ENCODE results near the gene CHP1. TPM values are rescaled to one million over a fixed set of nuclear protein-coding genes. Genes with fewer than 3 reads are reported as not detected.
A peak's percentile ranks its signal among the peaks of the same experiment; 100 is the strongest.
"Not testable (repeated sequence)": the region's sequence is repeated elsewhere in the genome, so short reads cannot be mapped to it uniquely, and the experiment has no call there.

CHP1 gene
- 67.0 TPM for polyA plus RNA-seq (2013, experiment 1 of 2; ENCODE audit: insufficient read length)
- 65.2 TPM for polyA plus RNA-seq (2013, experiment 2 of 2; ENCODE audit: insufficient read length)

DNA sequence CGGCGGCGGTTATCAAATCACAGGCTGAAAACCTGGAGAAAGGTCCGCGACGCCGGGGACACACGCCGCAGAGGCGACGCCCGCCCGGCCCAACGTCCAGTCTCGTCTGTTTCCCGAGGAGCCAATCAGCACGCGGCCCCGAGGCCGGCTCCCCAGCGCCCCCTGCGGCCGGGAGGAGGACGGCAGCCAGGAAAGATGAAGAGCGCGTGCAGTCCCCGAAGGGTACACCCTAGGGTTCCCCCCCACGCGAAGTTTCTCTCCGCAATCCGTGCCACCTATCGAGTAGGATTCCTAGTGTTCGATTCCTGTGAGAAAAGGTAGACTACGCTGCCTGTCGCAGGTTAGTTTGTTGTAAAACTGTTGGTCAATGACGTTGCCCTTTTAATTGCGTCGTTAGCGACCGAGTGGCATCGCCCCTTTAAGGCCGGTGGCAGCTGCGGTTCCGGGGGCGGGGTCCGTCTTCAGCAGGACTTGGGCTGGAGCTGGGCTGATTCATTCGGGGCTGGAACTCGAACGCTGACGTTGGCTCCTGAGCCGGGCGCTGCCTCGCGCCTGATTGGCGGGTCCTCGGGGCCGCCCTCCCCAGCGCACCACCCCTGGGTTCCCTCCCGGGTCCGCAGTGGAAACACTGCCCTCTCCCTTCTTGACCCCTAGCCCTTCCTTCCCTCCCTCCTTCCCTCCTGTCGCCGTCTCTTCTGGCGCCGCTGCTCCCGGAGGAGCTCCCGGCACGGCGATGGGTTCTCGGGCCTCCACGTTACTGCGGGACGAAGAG lies at the start of gene CHP1, which contains the start of gene EXD1:
CHP1 (plus strand) TSS at position 619 of the 772 bp plus-strand sequence; CDS start at position 734, 115 bp downstream.
EXD1 (minus strand) TSS at position 108 of the 772 bp plus-strand sequence. CDS start 4,182 bp downstream, outside the sequence.
- DNase-seq, result peak; percentile 98

DNA sequence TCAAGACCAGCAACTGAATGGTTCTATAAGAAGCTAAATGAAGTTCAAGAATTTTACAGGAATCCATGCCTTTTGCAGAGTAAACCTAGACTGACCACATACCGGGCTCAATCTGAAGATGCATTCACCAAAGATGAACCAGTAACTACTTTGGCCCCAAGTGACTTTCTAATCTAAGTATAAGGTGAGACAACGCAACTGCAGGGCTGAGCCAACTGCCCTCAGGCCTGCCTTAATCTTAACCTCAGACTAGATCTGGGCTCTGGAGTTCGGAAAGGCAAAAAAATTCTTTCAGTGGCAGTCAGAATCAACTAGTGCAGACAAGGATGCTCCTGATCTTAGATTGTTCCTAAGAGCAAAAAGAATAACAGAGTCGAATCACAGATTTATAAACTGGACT lies 48.8 kb upstream of the CHP1 start:
- DNase-seq, result no peak

DNA sequence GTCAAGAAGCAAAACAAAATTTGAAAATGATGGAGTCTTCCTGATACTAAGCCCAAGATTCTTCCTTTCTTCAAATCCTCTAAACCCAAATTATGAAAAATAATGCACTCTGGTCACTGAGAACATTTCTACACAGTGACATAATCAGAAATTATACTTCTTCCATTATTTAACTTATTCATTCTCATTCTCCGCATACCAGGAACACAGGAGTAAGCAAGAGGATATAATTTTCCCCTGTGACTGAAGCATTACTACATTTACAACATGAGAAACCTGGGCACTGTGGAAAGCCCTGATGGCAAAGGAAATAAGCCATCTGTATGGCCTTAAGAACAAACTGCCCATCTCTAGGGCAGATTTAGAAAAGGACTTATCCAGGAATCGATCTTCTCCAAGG lies 47.5 kb upstream of the CHP1 start:
- peak; percentile 27 for DNase-seq

DNA sequence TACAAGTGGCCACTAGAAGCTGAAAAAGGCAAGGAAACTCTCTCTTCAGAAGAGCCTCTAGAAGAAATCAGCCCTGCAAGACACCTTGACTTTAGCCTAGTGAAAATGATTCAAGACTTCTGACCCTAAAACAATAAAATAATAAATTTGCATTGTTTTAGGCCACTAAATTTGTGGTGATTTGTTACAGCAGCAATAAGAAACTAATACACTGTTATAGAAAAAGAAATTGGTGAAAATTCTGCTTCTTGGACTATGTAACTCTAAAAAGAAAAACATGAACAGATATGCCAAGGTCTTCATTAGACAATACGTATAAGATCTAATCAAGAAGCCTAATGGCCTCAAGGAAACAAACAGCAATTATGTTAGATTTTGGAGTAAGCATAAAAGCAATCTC lies 36.6 kb upstream of the CHP1 start:
- DNase-seq, result no peak

DNA sequence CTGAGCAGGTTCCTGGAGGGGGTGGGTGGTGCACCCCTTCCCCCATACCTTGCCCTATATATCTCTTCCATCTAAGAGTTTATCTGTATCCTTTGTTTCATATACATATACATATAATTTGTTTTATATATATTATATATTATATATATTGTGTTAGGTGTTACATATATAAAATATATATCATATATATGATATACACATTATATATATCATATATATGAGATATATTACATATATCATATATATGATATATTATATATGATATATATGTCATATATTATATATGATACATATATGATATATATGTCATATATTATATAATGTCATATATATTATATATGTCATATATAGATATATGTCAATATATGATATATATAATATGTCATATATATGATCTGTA lies 31.6 kb upstream of the CHP1 start:
- no peak for DNase-seq

DNA sequence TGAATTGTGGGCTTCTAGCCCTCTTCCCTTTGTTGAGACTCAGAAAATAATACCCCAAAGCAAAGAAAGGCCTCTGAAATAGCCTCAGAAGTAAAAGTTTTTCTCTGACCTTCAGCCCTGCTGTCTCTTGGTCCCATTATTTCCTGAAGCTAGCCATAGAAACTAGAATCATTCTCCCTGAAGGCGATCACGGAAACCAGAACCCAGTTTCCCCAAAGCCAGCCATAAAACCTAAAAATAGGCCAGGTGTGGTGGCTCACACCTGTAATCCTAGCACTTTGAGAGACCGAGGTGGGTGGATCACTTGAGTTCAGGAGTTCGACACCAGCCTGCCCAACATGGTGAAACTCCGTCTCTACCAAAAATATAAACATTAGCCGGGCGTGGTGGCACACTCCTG lies 27.7 kb upstream of the CHP1 start:
- DNase-seq, result no peak

DNA sequence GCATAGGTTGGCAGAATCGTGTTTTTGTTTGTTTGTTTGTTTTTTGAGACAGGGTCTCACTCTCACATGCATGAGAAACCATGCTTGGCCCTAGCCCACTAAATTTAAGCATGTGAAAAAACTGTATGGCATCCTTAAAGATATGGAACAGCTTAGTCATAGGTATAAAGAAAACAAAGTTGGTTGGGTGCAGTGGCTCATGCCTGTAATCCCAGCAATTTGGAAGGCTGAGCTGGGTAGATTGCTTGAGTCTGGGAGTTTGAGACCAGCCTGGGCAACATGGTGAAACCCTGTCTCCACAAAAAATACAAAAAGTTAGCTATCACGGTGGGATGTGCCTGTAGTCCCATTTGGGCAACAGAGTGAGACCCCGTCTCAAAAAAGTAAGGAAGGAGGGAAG lies 25.8 kb upstream of the CHP1 start:
- no peak for DNase-seq

DNA sequence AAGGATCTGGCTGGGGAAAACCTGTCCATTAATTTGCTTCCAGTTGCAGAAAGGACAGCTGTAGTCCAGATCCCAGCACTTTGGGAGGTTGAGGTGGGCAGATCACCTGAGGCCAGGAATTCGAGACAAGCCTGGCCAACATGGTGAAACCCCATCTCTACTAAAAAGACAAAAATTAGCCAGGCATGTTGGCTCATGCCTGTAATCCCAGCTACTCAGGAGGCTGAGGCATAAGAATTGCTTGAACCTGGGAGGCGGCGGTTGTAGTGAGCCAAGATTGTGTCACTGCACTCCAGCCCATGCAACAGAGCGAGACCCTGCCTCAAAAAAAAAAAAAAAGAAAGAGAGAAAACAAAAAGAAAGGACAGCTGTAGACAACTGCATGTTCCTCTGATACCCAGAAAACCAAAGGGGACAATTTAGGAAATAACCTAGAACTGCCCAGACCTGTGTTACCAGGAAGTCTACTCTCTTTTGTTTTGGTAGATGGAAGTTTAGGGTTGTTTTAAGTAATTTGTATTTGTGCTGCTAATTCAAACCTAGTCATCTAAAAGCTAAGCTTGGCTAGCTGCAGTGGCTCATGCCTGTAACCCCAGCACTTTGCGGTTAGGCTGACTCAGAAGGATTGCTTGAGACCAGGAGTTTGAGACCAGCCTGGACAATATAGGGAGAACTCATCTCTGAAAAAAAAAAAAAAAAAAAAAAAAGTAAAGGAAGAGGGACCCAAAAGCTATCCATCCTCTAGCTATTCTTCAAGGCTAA lies 23.2 kb upstream of the CHP1 start:
- DNase-seq, result peak; percentile 36

DNA sequence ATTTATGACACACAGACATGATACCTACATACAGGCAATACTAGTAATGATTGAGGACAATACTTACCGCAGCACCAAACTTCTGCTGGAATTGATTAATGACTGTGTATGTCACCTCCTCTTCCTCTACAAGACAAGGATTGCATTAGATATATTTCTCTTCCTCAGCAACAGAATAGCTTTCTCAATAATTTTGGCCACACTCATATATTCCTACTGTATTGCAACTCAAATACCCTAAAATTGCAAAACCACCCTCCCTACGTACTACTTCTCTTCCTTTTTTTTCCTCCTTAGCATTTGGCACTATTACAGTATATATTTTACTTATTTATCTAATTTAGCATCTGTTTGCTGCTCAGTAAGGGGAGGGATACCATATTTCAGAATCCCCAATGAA lies 15.4 kb upstream of the CHP1 start:
- no peak for DNase-seq

DNA sequence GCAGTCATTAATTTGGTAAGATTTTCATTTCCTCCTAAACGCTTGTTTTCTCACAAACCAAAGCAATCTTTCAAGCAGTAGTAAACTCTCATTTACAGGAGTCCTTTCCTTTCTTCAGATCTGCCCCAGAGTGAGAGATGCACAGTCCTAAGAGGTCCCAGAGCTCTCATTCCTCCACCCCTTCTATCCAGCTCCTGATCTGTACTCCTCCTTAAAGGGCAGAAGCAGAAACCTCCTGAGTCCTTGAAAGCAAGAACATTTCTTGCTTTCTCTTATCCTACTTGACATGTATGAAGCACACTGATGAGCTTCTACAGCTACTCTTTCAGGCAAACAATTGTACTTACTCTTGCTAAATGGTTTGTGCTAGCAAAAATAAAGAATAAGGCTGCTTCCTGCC lies 12.2 kb upstream of the CHP1 start:
- DNase-seq, result no peak

DNA sequence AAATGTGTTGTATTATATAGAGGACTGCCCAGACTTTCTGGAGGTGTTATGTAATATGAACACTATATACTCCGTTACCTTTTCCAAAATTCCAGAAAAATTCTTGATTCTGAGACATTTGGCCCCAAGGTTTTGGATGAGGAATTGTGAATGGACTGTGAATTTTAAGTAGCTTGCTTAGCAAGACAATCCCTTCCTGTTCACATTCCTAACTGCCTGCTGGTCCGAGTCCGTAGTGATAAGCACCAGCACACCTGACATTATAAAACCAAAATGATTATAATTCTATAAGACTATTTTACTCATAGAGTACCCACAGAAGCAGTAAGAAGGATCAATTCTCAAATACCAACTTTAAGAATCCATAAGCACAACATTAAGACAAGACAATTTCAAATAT lies 11.7 kb upstream of the CHP1 start:
- DNase-seq, result no peak

DNA sequence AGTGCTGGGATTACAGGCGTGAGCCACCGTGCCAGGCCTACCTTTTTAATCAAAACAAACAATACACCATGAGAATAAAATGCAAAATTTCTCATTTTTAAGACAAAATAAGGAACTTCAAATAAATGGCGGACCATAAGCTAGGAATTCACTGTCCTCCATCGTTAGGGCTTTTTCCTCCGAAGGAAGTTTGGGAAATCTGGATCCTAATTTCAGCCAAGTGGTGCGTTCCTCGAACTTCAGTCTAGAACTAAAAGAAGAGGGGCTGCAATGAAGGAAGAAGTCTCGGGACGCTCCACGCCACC lies 771 bp upstream of the CHP1 start:
- no peak for DNase-seq

DNA sequence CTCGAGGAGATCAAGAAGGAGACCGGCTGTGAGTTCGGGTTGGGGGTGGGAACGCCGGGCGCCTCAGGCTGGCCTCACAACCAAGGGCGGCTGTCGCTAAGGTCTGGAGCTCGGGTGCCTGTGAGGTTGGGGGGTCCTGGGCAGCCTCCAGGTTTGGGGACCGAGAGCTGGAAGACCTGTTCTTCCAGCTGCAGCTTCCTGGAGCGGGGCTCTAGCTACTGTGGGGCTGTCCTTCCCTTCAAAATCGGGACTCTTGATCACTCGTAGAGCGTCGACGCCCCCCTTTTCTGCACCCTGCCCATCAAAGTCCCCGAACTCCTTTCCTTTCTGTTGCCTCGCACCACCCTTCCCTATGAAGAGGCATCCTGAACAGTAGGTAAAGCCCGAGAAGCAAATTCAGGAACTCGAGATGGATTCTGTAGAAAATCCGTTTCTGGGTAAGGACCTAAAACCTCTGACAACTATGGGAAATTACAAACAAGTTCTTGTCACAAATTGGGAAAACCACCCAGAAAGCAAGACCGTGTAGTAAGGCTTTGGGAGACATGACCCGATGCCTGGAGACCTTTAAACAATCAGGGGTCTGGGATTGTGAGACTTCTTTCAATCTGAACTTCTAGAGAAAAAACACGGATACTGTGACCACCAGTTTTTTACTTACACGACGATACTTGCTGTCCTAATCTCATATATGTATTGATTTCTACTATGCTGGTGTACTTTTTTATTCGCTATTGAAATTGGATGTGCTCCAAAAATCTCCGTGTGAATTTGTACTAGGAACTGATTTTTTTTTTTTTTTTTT lies 556 bp downstream of the CHP1 start:
- DNase-seq, result no peak

DNA sequence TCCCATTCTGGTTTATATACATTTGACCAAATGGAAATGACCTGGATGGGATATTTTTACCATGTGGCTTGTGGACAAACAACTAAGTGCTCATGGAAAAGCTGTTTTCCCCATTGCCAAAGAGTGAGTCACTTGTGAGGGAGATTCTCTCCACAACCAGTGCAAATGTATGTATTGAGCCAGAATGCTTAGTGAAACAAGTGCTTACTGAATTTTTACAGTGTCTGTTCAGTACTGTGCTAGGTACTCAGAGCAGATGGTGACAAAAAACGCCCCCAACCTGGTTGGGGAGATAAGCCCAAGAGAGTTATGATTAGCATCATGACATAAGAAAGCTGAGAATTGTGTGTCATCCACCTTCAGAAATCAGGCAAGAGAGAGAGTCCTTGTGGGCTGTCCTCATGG lies 2.3 kb downstream of the CHP1 start:
- peak; percentile 46 for DNase-seq

DNA sequence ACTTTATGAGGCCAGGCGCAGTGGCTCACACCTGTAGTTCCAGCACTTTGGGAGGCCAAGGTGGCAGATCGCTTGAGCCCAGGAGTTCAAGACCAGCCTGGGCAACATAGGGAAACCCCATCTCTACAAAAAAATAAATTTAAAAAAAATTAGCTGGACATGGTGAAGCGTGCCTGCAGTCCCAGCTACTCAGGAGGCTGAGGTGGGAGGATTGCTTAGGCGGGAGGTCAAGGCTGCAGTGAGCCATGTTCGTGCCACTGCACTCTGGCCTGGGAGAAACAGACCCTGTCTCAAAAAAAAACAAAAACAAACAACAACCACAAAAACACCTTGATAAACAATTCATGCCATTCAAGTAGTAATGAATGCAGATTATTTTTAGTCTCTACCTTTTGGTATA lies 4.2 kb downstream of the CHP1 start:
- not testable (repeated sequence) for DNase-seq

DNA sequence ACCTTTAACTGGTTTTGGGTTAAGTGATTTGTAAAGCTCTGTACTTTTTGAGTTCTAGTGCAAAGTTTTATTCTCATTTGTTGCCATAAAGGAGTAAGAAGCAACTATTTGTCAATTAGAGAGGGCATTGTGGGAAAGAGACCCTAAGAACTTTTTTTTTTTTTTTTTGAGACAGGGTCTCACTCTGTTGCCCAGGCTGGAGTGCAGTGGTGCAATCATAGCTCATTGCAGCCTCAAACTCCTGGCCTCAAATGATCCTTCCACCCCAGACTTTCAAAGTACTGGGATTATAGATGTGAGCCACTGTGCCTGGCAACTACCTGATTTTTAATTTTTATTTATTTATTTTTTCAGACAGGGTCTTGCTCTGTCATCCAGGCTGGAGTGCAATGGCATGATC lies 4.9 kb downstream of the CHP1 start:
- no peak for DNase-seq

DNA sequence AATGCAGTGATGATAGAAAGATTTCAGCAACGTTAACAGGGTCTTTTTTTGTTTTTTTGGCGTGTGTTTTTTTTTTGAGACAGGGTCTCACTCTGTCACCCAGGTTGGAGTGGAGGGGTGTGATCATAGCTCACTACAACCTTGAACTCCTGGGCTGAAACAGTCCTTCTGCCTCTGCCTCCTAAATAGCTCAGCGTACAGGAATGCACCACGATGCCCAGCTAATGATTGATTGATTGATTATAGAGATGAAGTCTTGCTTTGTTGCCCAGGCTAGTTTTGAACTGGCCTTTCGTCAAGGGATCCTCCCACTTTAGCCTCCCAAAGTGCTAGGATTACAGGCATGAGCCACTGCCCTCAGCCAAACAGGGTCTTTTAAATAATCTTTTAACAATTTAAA lies 7.0 kb downstream of the CHP1 start:
- DNase-seq, result no peak

DNA sequence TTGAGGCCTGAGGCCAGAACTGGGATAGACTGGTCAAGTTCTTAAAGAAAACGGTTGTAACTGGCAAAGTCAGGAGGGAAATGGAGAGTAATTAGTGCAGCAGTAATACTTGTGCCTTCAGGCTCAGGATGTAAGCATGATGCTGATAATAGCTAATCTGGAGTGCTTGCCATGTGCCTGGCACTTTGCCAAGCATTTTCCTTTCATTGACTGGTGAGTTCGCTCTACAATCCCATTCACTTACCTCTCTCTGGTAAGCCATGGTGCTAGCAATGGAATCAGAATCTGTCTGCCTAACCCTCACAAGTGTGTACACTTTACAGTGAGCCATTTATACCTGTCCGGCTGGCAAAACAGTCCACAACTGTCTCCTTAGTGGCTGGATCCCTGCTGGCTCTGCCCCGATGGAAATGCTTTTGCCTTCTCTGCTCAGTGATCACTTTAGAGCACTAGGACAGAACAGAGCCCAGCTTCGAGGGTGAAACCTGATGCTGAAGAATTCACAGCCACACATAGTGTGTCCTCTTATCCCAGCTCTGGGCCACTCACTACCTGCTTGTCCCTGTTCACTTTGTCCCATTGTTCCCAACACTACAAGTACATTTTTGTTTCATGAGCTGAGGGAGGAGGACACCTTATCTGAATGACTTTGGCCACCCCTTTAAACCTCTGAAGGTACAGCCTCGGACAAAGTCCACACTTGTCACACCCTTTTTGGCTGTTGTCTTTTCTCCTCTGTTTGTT lies 10.3 kb downstream of the CHP1 start:
- DNase-seq, result no peak

DNA sequence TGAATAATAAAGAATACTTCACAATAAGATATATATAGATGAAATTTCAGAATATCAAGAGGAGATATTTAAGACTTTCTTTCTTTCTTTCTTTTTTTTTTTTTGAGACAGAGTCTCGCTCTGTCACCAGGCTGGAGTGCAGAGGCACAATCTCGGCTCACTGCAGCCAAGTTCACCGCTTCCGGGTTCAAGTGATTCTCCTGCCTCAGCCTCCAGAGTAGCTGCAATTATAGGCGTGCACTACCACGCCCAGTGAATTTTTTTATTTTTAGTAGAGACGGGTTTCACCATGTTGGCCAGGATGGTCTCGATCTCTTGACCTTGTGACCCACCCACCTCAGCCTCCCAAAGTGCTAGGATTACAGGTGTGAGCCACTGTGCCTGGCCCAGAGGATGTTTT lies 19.7 kb downstream of the CHP1 start:
- not testable (repeated sequence) for DNase-seq

DNA sequence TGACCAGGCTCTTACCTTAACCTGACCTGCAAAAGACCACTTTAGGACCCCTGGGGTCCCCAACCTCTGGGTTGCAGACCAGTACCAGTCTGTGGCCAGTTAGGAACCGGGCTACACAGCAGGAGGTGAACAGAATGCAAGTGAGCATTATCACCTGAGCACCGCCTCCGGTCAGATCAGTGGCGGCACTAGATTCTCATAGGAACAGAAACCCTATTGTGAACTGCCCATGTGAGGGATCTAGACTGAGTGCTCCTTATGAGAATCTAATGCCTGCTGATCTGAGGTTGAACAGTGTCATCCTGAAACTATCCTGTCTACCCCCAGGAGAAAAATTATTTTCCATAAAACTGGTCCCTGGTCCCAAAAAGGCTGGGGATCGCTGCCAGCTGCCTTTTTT lies 20.3 kb downstream of the CHP1 start:
- DNase-seq, result no peak

DNA sequence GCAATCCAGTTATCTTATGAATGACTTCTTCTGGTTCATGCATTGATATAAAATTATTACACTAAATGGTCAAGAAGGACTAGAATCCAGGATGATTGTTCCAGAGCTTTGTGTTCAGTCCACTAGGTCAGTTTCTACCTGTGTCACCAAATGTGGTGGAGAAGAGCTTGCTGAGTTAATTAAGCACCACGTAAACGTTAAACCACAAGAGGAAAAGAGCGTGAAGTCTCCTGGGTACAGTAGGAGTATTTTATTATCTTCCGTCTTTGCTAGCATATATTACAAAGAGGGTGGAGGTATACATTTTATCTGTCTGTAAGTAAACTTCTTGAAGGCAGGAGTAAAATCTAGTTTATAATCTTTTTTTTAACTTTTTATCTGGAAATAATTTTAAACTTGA lies 23.5 kb downstream of the CHP1 start:
- no peak for DNase-seq

DNA sequence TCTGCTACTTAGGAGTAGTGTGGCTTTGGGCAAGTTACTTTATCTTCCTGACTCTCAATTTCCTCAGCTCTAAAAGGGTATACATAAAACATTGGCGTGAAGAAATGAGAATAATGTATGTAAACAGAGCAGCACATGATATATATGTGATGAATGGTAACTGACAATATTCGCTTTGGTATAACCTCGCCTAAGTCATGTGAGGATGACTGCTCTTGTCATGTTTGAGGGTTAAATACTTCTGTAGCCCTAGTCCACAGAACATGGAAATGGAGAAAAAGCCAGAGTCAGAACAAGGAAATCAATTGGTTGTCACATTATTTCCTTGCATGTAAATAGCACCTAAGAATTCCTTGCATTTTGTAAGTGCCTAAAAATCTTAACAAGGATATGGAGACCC lies 25.0 kb downstream of the CHP1 start:
- no peak for DNase-seq

All from fibroblast of skin of abdomen (primary cell).